M059J (cell line): ENCODE measurements around the gene MPV17. TPM values are rescaled to one million over a fixed set of nuclear protein-coding genes. Genes with fewer than 3 reads are reported as not detected.

Source experiments
- DNase-seq: peaks from one replicate; pipeline ENCODE4 v3.0.0-alpha.2; 2012; ENCODE audit warnings: low read depth
- total RNA-seq: library from RNA; depleted of rRNA; stranded (reverse); fragments of >200 nt; shearing (Covaris generic); gene quantifications from 2 replicates; pipeline ENCODE4 v1.2.3, GENCODE V29; 2014; rRNA removed

The MPV17 gene
- total RNA-seq, 1 experiment from 2014 or later: 95.2 TPM

- no peak for DNase-seq
Observed at GRCh38 chr2:27265536-27265870, 57.4 kb downstream of the MPV17 start.

GRCh38 chr2:27264753-27265535, 58.0 kb downstream of the MPV17 start:
- DNase-seq: peak; percentile 60

GRCh38 chr2:27264253-27264752, 58.6 kb downstream of the MPV17 start:
- DNase-seq: no peak

- DNase-seq: no peak
Observed at GRCh38 chr2:27263287-27264252, 59.3 kb downstream of the MPV17 start.

GRCh38 chr2:27262379-27263286, 60.3 kb downstream of the MPV17 start, which contains the start of gene SLC30A3:
Gene SLC30A3, minus strand, starts transcription at chr2:27263047. Its CDS starts 141 bp downstream, at chr2:27262906.
- DNase-seq: peak; percentile 20

- DNase-seq: no peak
Observed at GRCh38 chr2:27261926-27262298, 61.0 kb downstream of the MPV17 start.

- no peak for DNase-seq
Observed at GRCh38 chr2:27261241-27261925, 61.5 kb downstream of the MPV17 start.

Other genes with a start within 250 kb of the MPV17 start
- 0.17 TPM in 1 of 2 replicates, not detected in the other for gene EMILIN1, start 244.5 kb downstream of the MPV17 start, total RNA-seq
- 0.34 and 0.37 TPM in 2 replicates for gene KHK, start 236.3 kb downstream of the MPV17 start, total RNA-seq
- gene CGREF1, start 204.0 kb downstream of the MPV17 start, total RNA-seq: 0.17 and 0.84 TPM in 2 replicates
- gene ABHD1, start 199.3 kb downstream of the MPV17 start, total RNA-seq: 0.12 TPM in 1 of 2 replicates, not detected in the other
- gene PREB, start 188.5 kb downstream of the MPV17 start, total RNA-seq: 64.9 and 74.8 TPM in 2 replicates
- not detected in 2 replicates for gene PRR30, start 183.7 kb downstream of the MPV17 start, total RNA-seq
- gene TCF23, start 174.1 kb downstream of the MPV17 start, total RNA-seq: not detected in 2 replicates
- 334 and 404 TPM in 2 replicates for gene ATRAID, start 111.1 kb downstream of the MPV17 start, total RNA-seq
- gene SLC5A6, start 110.8 kb downstream of the MPV17 start, total RNA-seq: 16.3 and 23.3 TPM in 2 replicates
- gene CAD, start 105.7 kb downstream of the MPV17 start, total RNA-seq: 12.6 and 17.1 TPM in 2 replicates
- not detected in 2 replicates for gene SLC30A3, start 60.0 kb downstream of the MPV17 start, total RNA-seq
- gene DNAJC5G, start 47.7 kb downstream of the MPV17 start, total RNA-seq: not detected in 2 replicates
- 0.05 TPM in 1 of 2 replicates, not detected in the other for gene TRIM54, start 40.7 kb downstream of the MPV17 start, total RNA-seq
- 1.6 and 3.0 TPM in 2 replicates for gene UCN, start 14.7 kb downstream of the MPV17 start, total RNA-seq
- 32.3 and 34.0 TPM in 2 replicates for gene GTF3C2, start 33.7 kb upstream of the MPV17 start, total RNA-seq
- gene EIF2B4, start 47.2 kb upstream of the MPV17 start, total RNA-seq: 24.3 and 31.1 TPM in 2 replicates
- 70.4 and 88.3 TPM in 2 replicates for gene SNX17, start 47.5 kb upstream of the MPV17 start, total RNA-seq
- gene ZNF513, start 57.6 kb upstream of the MPV17 start, total RNA-seq: 3.6 and 7.6 TPM in 2 replicates
- 105 and 134 TPM in 2 replicates for gene PPM1G, start 86.5 kb upstream of the MPV17 start, total RNA-seq
- gene NRBP1, start 105.5 kb upstream of the MPV17 start, total RNA-seq: 96.9 and 124 TPM in 2 replicates
- not detected in 2 replicates for gene KRTCAP3, start 119.3 kb upstream of the MPV17 start, total RNA-seq
- gene IFT172, start 166.6 kb upstream of the MPV17 start, total RNA-seq: 2.8 and 5.7 TPM in 2 replicates
- gene FNDC4, start 172.1 kb upstream of the MPV17 start, total RNA-seq: 2.6 and 3.1 TPM in 2 replicates
- not detected in 2 replicates for gene GCKR, start 173.7 kb upstream of the MPV17 start, total RNA-seq